Fibroblast of lung (primary cell): ENCODE data around the gene KDM2A. TPM values are rescaled to one million over a fixed set of nuclear protein-coding genes. Genes with fewer than 3 reads are reported as not detected.

Source experiments
- DNase-seq, 2 donors: peaks; one replicate each; pipeline versions ENCODE4 v3.0.0 to v3.0.0-alpha.2; 2010; ENCODE audit warnings: low read depth in 2 of 2
- H2AFZ ChIP-seq: 2 replicates; pipeline ENCODE4 v1.5.1; 2012; ENCODE audit warnings: low read length, control low read depth, inconsistent platforms
- H3K27ac ChIP-seq: 2 replicates; pipeline ENCODE4 v1.5.1; 2011; ENCODE audit warnings: low read length, control low read depth; ENCODE audit not compliant: insufficient read depth
- H3K27me3 ChIP-seq: 2 replicates; pipeline ENCODE4 v1.5.1; 2011; ENCODE audit warnings: mild to moderate bottlenecking, low read length; ENCODE audit not compliant: control insufficient read depth, insufficient read depth
- H3K36me3 ChIP-seq: 2 replicates; pipeline ENCODE4 v1.5.1; 2011; ENCODE audit warnings: low read length; ENCODE audit not compliant: control insufficient read depth, insufficient read depth
- H3K4me1 ChIP-seq: 2 replicates; pipeline ENCODE4 v1.5.1; 2011; ENCODE audit warnings: low read length; ENCODE audit not compliant: control insufficient read depth, insufficient read depth; ENCODE audit errors: extremely low read depth
- H3K4me2 ChIP-seq: 2 replicates; pipeline ENCODE4 v1.5.1; 2011; ENCODE audit warnings: low read length, control low read depth; ENCODE audit not compliant: insufficient read depth; ENCODE audit errors: extremely low read depth
- H3K4me3 ChIP-seq, 4 experiments: fragments of 200-600 bp in 1 of 4; sonication (generic) in 1 of 4; replicated peaks in 1 of 4; 2 replicates each; pipeline ENCODE4 v1.5.1; 2011 to 2016; ENCODE audit warnings: low read length in 4 of 4, low read depth in 3 of 4, mild to moderate bottlenecking in 3 of 4, control low read depth in 2 of 4, inconsistent platforms in 1 of 4, mixed read lengths in 1 of 4; ENCODE audit not compliant: insufficient read depth in 1 of 4; ENCODE audit errors: control extremely low read depth in 1 of 4
- H3K79me2 ChIP-seq: 2 replicates; pipeline ENCODE4 v1.5.1; 2012; ENCODE audit warnings: mild to moderate bottlenecking, low read length, inconsistent platforms; ENCODE audit not compliant: control insufficient read depth, insufficient read depth
- H3K9ac ChIP-seq: 2 replicates; pipeline ENCODE4 v1.5.1; 2011; ENCODE audit warnings: mild to moderate bottlenecking, low read length, control low read depth; ENCODE audit not compliant: insufficient read depth
- H3K9me3 ChIP-seq: 2 replicates; pipeline ENCODE4 v1.5.1; 2012; ENCODE audit warnings: low read depth, low read length; ENCODE audit not compliant: control insufficient read depth, insufficient read depth
- H4K20me1 ChIP-seq: 2 replicates; pipeline ENCODE4 v1.5.1; 2011; ENCODE audit warnings: low read length; ENCODE audit not compliant: control insufficient read depth, insufficient read depth; ENCODE audit errors: extremely low read depth
- EZH2 ChIP-seq: IDR thresholded peaks from 2 replicates; pipeline ENCODE4 v1.5.1; 2012; ENCODE audit warnings: low read length, control low read depth, mild to moderate bottlenecking; ENCODE audit errors: missing control alignments
- polyA plus RNA-seq, 2 donors: library from polyadenylated mRNA; depleted of rRNA in 1 of 2; stranded (reverse) in 1 of 2; unstranded in 1 of 2; fragments of >200 nt; gene quantifications; 2 replicates each; pipeline ENCODE4 v1.2.1, GENCODE V29; 2011 to 2012; ENCODE audit warnings: missing spikeins in 1 of 2
- total RNA-seq: library from RNA; depleted of rRNA; stranded (reverse); fragments of >200 nt; gene quantifications from 2 replicates; pipeline ENCODE4 v1.2.1, GENCODE V29; 2014
- TF ChIP-seq, protein P1 (sequence below), 2 donors: IDR thresholded peaks in 1 of 2; conservative IDR thresholded peaks in 1 of 2; 1 replicate in 1 of 2; 2 replicates in 1 of 2; pipeline ENCODE4 v1.5.1; 2011 to 2012; ENCODE audit warnings: low read length in 2 of 2, control low read depth in 1 of 2, inconsistent platforms in 1 of 2, low read depth in 1 of 2, mild to moderate bottlenecking in 1 of 2

KDM2A gene
- total and polyA plus RNA-seq, 2 donors (not counting 1 experiment from before 2014, with no cell fraction given), result 36.4 to 42.6 TPM

DNA sequence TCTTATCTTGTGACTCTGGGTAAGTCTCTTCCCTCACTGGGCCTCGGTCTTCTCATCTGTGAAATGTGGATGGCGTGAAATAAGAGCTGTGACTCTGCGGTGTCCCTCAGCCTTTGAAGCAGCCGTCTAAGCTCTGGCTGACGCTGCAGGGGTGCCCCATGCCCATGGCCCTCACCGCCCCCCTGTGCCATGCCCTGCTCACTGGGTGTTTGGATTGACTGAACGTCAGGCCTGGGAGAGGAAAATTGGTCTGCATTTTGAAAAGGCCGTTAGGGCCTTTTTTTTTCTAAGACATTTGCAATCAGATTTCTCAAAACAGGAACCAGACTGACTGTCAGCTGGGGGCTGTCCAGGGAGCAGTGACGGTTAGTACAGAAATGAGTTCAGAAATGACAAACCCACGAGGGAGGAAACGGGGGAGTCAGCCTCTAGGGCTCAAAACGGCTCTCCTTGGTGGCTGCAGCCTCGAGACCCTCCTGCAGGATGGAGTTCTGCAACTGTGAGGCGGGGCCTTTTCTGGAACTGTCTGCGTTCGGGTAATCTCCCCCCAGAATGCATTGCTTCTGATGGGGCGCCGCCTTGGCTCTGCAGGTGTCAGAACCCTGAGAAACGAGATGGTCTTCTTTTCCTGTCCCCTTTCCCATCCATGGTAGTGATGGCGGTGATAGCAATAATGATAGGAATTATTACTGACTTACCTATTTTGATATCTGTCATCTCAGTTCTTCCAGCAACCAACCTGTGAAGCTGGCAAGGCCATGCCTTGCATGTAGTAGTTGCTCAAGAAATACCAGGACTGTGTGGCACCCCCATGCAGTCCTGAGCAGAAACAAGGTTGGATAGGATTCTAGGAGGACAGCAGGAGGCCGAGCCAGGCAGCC lies 149.3 kb downstream of the KDM2A start:
- no peaks in the 10 kb centered on the region for H3K27me3 ChIP-seq
- H3K79me2 ChIP-seq, result peaks cover 64% of the 10 kb centered on the region
- peak overlapping the region; percentile 99 for H3K4me2 ChIP-seq
- peak overlapping the region; percentile 69 to 93 (median 78) for H3K4me3 ChIP-seq
- H2AFZ ChIP-seq, result no peak overlapping the region
- TF ChIP-seq EZH2, result no peak
- TF ChIP-seq, protein P1, sequence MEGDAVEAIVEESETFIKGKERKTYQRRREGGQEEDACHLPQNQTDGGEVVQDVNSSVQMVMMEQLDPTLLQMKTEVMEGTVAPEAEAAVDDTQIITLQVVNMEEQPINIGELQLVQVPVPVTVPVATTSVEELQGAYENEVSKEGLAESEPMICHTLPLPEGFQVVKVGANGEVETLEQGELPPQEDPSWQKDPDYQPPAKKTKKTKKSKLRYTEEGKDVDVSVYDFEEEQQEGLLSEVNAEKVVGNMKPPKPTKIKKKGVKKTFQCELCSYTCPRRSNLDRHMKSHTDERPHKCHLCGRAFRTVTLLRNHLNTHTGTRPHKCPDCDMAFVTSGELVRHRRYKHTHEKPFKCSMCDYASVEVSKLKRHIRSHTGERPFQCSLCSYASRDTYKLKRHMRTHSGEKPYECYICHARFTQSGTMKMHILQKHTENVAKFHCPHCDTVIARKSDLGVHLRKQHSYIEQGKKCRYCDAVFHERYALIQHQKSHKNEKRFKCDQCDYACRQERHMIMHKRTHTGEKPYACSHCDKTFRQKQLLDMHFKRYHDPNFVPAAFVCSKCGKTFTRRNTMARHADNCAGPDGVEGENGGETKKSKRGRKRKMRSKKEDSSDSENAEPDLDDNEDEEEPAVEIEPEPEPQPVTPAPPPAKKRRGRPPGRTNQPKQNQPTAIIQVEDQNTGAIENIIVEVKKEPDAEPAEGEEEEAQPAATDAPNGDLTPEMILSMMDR (conservative IDR thresholded peaks at IDR 0.05 in 1 of 2, IDR thresholded peaks at IDR 0.05 in 1 of 2; ENCODE audit: low read depth in 1 of 2, low read length in 2 of 2), result no peak
- peaks cover 12% of the 10 kb centered on the region for H3K36me3 ChIP-seq
- no peaks in the 10 kb centered on the region for H4K20me1 ChIP-seq
- peaks cover 40% of the 10 kb centered on the region for H3K4me1 ChIP-seq
- no peak overlapping the region for H3K9ac ChIP-seq
- no peak for DNase-seq
- no peaks in the 10 kb centered on the region for H3K9me3 ChIP-seq
- H3K27ac ChIP-seq, result no peak overlapping the region

DNA sequence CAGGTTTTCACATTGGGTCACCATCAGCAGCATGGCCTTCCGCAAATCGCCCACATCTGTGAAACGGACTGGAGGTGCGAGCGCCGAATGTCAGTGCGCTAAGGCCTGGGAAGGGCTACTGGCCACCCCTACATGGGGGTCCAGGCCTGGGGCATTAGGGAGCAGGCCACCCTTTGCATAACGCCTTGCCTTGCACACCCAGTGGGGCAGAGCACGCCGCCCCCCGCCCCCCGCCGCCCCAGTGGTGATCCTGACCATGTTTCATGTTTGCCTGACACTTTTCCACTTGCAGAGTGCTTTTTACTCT lies 149.9 kb downstream of the KDM2A start:
- H3K27me3 ChIP-seq, result no peaks in the 10 kb centered on the region
- H3K9ac ChIP-seq, result no peak overlapping the region
- H3K9me3 ChIP-seq, result no peaks in the 10 kb centered on the region
- no peaks in the 10 kb centered on the region for H4K20me1 ChIP-seq
- H3K4me3 ChIP-seq, result peak overlapping the region in 1 of 4 experiments; percentile 7
- no peak overlapping the region for H2AFZ ChIP-seq
- peaks cover 66% of the 10 kb centered on the region for H3K79me2 ChIP-seq
- peak overlapping the region; percentile 78 for H3K4me2 ChIP-seq
- H3K4me1 ChIP-seq, result peaks cover 40% of the 10 kb centered on the region
- TF ChIP-seq, protein P1 (conservative IDR thresholded peaks at IDR 0.05 in 1 of 2, IDR thresholded peaks at IDR 0.05 in 1 of 2; ENCODE audit: low read depth in 1 of 2, low read length in 2 of 2), result no peak
- TF ChIP-seq EZH2, result no peak
- no peak for DNase-seq
- H3K36me3 ChIP-seq, result peaks cover 12% of the 10 kb centered on the region
- H3K27ac ChIP-seq, result no peak overlapping the region

DNA sequence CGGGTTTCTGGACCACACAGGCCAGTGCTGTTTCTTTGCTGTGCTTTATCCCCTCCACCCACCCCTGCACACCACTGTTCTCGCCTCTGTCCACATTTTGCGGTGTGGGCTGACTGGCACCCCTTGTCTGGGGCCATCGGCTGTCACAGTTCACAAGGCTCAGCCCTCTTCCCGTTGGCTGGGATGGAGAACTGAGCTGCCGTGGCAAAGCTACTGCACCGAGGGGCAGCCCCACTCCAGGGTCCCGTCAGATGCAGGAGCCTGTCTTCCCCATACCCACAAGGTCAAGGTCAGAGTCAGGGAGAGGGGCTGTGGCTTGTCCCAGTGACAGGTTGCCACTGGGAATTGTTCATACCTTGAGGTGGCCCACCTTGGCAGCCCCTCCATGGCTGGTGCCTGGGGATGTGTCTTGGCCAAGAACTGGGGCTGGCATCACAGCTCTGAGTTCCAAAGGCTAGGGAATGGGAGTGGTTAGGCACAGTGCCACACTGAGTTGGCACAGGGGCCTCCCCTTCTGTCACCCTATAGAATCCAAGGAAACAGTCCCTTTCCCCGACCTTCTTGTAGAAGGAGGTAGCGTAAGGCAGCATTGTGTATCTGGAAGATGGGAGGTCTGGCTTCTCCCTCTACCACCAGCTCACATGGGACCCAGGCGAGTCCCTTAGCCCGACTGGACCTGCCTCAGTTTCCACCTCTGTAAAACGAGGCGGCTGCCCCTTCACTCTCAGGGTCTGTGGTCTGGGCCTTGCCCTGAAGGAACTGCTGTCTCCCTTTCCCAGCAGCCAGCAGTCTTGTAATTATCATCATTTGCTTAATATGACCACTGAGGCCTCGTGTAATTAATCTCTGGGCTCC lies 150.6 kb downstream of the KDM2A start:
- DNase-seq, result no peak
- Histone ChIP-seq H4K20me1 (no peaks in the 10 kb centered on the region), H2AFZ (no peak overlapping the region), H3K36me3 (peaks cover 12% of the 10 kb centered on the region), H3K79me2 (peaks cover 71% of the 10 kb centered on the region), H3K4me1 (peaks cover 42% of the 10 kb centered on the region), H3K27me3 (no peaks in the 10 kb centered on the region), H3K9ac (no peak overlapping the region), H3K4me2 (peak overlapping the region; percentile 78), H3K27ac (no peak overlapping the region), H3K9me3 (no peaks in the 10 kb centered on the region), H3K4me3 (peak overlapping the region in 2 of 4 experiments; percentile 15 to 40)
- TF ChIP-seq, protein P1 (conservative IDR thresholded peaks at IDR 0.05 in 1 of 2, IDR thresholded peaks at IDR 0.05 in 1 of 2; ENCODE audit: low read depth in 1 of 2, low read length in 2 of 2), result no peak
- no peak for TF ChIP-seq EZH2
